ENCODE measurements around the gene SORCS2. TPM values are rescaled to one million over a fixed set of nuclear protein-coding genes. Genes with fewer than 3 reads are reported as not detected.

Gene SORCS2
- polyA plus RNA-seq, 1 donor (not counting 4 experiments of a cell fraction or from before 2014, with no cell fraction given), result 0.09 TPM

- H3K27me3 ChIP-seq (ENCODE audit: control insufficient read depth, extremely low read depth, insufficient read depth, low read length), result peaks cover 26% of the 10 kb centered on the region
- FAIRE-seq (no peak), DNase-seq (ENCODE audit: low read depth, low spot score) (no peak)
- no peaks in the 10 kb centered on the region for H3K4me1 ChIP-seq (ENCODE audit: control insufficient read depth, extremely low read depth, insufficient read depth, low read length)
- no peaks in the 10 kb centered on the region for H3K9me1 ChIP-seq (ENCODE audit: control insufficient read depth, extremely low read depth, insufficient read depth, low read length)
- H3K4me2 ChIP-seq (ENCODE audit: control insufficient read depth, extremely low read depth, insufficient read depth, low read depth, low read length), result no peak overlapping the region
- no peak overlapping the region for H3K9ac ChIP-seq (ENCODE audit: control insufficient read depth, extremely low read depth, insufficient read depth, low read length)
- no peak overlapping the region for H3K4me3 ChIP-seq (ENCODE audit: control insufficient read depth in 2 of 3, extremely low read depth in 1 of 3, insufficient read depth in 2 of 3, low read depth in 1 of 3, low read length in 3 of 3)
- H3K79me2 ChIP-seq (ENCODE audit: control insufficient read depth, insufficient read depth, low read length), result no peaks in the 10 kb centered on the region
- TF ChIP-seq CTCF (optimal IDR thresholded peaks at IDR 0.05 in 1 of 3, IDR thresholded peaks at IDR 0.05 in 1 of 3, conservative IDR thresholded peaks at IDR 0.05 in 1 of 3; ENCODE audit: extremely low read depth in 1 of 3, insufficient read depth in 2 of 3, low read length in 3 of 3), result no peak
- TF ChIP-seq EZH2 (IDR thresholded peaks at IDR 0.05; ENCODE audit: low read length), result no peak
- no peak overlapping the region for H2AFZ ChIP-seq (ENCODE audit: control insufficient read depth, low read length)
- no peaks in the 10 kb centered on the region for H4K20me1 ChIP-seq (ENCODE audit: control insufficient read depth, extremely low read depth, insufficient read depth, low read length)
- H3K9me3 ChIP-seq (ENCODE audit: control insufficient read depth, low read depth, low read length), result no peaks in the 10 kb centered on the region
- dilution Hi-C loops (cut with MboI; ENCODE audit: extremely low pct_ligation_motif_present, low sequenced_read_pairs), result no loop called here
- no peak overlapping the region for H3K27ac ChIP-seq (ENCODE audit: control insufficient read depth, insufficient read depth, low read length)
- no peaks in the 10 kb centered on the region for H3K36me3 ChIP-seq (ENCODE audit: control insufficient read depth in 2 of 2, extremely low read depth in 1 of 2, insufficient read depth in 2 of 2, low read length in 2 of 2)
Measured at GRCh38 chr4:7526491-7526890, 334.2 kb downstream of the SORCS2 start.

- Histone ChIP-seq H3K27me3 (ENCODE audit: control insufficient read depth, extremely low read depth, insufficient read depth, low read length) (peaks cover 22% of the 10 kb centered on the region), H3K79me2 (ENCODE audit: control insufficient read depth, insufficient read depth, low read length) (no peaks in the 10 kb centered on the region), H4K20me1 (ENCODE audit: control insufficient read depth, extremely low read depth, insufficient read depth, low read length) (no peaks in the 10 kb centered on the region), H3K4me1 (ENCODE audit: control insufficient read depth, extremely low read depth, insufficient read depth, low read length) (no peaks in the 10 kb centered on the region), H3K9ac (ENCODE audit: control insufficient read depth, extremely low read depth, insufficient read depth, low read length) (no peak overlapping the region), H3K4me3 (ENCODE audit: control insufficient read depth in 2 of 3, extremely low read depth in 1 of 3, insufficient read depth in 2 of 3, low read depth in 1 of 3, low read length in 3 of 3) (no peak overlapping the region), H3K36me3 (ENCODE audit: control insufficient read depth in 2 of 2, extremely low read depth in 1 of 2, insufficient read depth in 2 of 2, low read length in 2 of 2) (no peaks in the 10 kb centered on the region), H3K27ac (ENCODE audit: control insufficient read depth, insufficient read depth, low read length) (no peak overlapping the region), H3K9me1 (ENCODE audit: control insufficient read depth, extremely low read depth, insufficient read depth, low read length) (no peaks in the 10 kb centered on the region), H3K9me3 (ENCODE audit: control insufficient read depth, low read depth, low read length) (no peaks in the 10 kb centered on the region), H2AFZ (ENCODE audit: control insufficient read depth, low read length) (no peak overlapping the region), H3K4me2 (ENCODE audit: control insufficient read depth, extremely low read depth, insufficient read depth, low read depth, low read length) (no peak overlapping the region)
- DNase-seq (ENCODE audit: low read depth, low spot score), result no peak
- FAIRE-seq, result no peak
- dilution Hi-C loops (cut with MboI; ENCODE audit: extremely low pct_ligation_motif_present, low sequenced_read_pairs), result no loop called here
- TF ChIP-seq CTCF (optimal IDR thresholded peaks at IDR 0.05 in 1 of 3, IDR thresholded peaks at IDR 0.05 in 1 of 3, conservative IDR thresholded peaks at IDR 0.05 in 1 of 3; ENCODE audit: extremely low read depth in 1 of 3, insufficient read depth in 2 of 3, low read length in 3 of 3) (no peak), EZH2 (IDR thresholded peaks at IDR 0.05; ENCODE audit: low read length) (no peak)
Measured at GRCh38 chr4:7526929-7527535, 334.7 kb downstream of the SORCS2 start.

Data from keratinocyte (primary cell).